Right lung (tissue), 5 donors: ENCODE data around the gene LRP11. TPM values are rescaled to one million over a fixed set of nuclear protein-coding genes. Genes with fewer than 3 reads are reported as not detected.
"Not testable (repeated sequence)": the region's sequence is repeated elsewhere in the genome, so short reads cannot be mapped to it uniquely, and the experiment has no call there.

Source experiments
- DNase-seq, 2 donors: peaks; one replicate each; pipeline ENCODE4 v3.0.0-alpha.2; 2013
- polyA plus RNA-seq, 5 donors: library from polyadenylated mRNA; unstranded; fragments of 120-200 nt; gene quantifications; one replicate each; pipeline versions ENCODE4 v1.2.1 to v1.2.3, GENCODE V29; 2013; ENCODE audit warnings: inconsistent platforms in 1 of 5, low replicate concordance in 1 of 5; ENCODE audit not compliant: insufficient read length in 5 of 5, insufficient read depth in 1 of 5

LRP11 gene
- polyA plus RNA-seq, 5 donors = 28.4 to 35.8 (median 33.8) TPM

GRCh38 chr6:149876241-149876933 is 12.2 kb upstream of the LRP11 start:
- DNase-seq = no peak

- no peak for DNase-seq
Measured at GRCh38 chr6:149872233-149872632, 8.1 kb upstream of the LRP11 start.

GRCh38 chr6:149871182-149871581 is 7.0 kb upstream of the LRP11 start:
- no peak for DNase-seq

GRCh38 chr6:149869275-149869892 is 5.2 kb upstream of the LRP11 start:
- no peak for DNase-seq

GRCh38 chr6:149867876-149868640 is 3.9 kb upstream of the LRP11 start:
- DNase-seq = no peak

- DNase-seq = no peak
Measured at GRCh38 chr6:149864578-149865535, 698 bp upstream of the LRP11 start.

- peak in 1 of 2 donors; percentile 68 for DNase-seq
Measured at GRCh38 chr6:149862922-149863697, 1.0 kb downstream of the LRP11 start.

GRCh38 chr6:149862424-149862738 is 1.8 kb downstream of the LRP11 start:
- not testable (repeated sequence) for DNase-seq

GRCh38 chr6:149861603-149862423 is 2.3 kb downstream of the LRP11 start:
- no peak for DNase-seq

- DNase-seq = no peak
Measured at GRCh38 chr6:149860834-149861602, 3.1 kb downstream of the LRP11 start.

- no peak for DNase-seq
Measured at GRCh38 chr6:149860513-149860833, 3.7 kb downstream of the LRP11 start.

GRCh38 chr6:149859938-149860337 is 4.2 kb downstream of the LRP11 start:
- no peak for DNase-seq

- no peak for DNase-seq
Measured at GRCh38 chr6:149859368-149859767, 4.8 kb downstream of the LRP11 start.

- DNase-seq = no peak
Measured at GRCh38 chr6:149857541-149857940, 6.6 kb downstream of the LRP11 start.

- no peak for DNase-seq
Measured at GRCh38 chr6:149856256-149856994, 7.7 kb downstream of the LRP11 start.

GRCh38 chr6:149855741-149856140 is 8.4 kb downstream of the LRP11 start:
- DNase-seq = no peak

GRCh38 chr6:149855040-149855654 is 9.0 kb downstream of the LRP11 start:
- no peak for DNase-seq

GRCh38 chr6:149854532-149854931 is 9.6 kb downstream of the LRP11 start:
- DNase-seq = no peak
